GM21786 (cell line): ENCODE data around the gene FAM193B.

ENCODE experiments used
- ATAC-seq: cut with Tn5 transposase; IDR thresholded peaks from one replicate; pipeline ENCODE4 v1.9.1; 2021; ENCODE audit not compliant: unreplicated experiment

The FAM193B gene

GRCh38 chr5:177472460-177473442 is 81.6 kb downstream of the FAM193B start:
- no peak for ATAC-seq

GRCh38 chr5:177471610-177472356 is 82.6 kb downstream of the FAM193B start:
- ATAC-seq, result no peak

DNA sequence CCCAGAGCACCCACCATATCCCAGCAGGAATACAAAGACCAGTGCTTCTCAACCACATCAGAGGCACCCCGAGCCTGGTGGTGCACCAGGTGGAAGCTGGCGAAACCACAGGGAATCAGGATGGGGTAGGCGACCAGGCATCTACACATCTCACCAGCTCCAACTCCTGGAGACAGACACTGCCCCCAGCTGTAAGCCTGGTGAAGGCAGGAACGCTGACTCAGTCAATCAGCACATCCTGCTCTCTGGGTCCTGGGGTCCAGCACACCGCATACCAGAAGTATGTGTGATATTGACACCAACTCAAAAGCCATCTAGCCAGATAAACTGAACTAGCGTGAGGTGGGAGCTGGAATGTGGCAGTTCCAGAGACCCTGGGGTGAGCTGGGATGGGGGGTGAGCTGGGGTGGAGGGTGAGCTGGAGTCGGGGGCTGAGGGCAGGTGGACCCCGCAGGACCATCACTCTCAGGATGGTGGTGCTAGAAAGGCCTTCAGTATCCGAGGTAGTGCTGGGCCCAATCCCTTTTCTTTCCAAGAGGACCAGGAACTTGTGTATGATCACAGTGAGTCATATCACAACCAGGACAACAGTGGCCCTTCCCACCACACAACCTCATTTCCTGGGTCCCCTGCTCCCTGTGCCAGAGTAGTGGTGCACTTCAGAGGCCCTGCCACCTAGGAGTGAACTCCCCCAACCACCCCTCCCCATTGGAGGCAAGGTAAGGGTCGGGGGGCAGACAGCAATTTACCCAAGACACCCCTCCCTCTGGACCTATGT is 83.4 kb downstream of the FAM193B start:
- no peak for ATAC-seq
